ENCODE results near the gene RNASE13. TPM values are rescaled to one million over a fixed set of nuclear protein-coding genes. Genes with fewer than 3 reads are reported as not detected.

The RNASE13 gene
- total RNA-seq, 1 donor from 2014 or later, result not detected

- TF ChIP-seq CTCF (IDR thresholded peaks at IDR 0.05; ENCODE audit: partially characterized antibody, unreplicated experiment), result no peak
- Mint-ChIP-seq H3K4me1 (ENCODE audit: low read depth, unreplicated experiment) (peaks cover 9% of the 10 kb centered on the region), H3K36me3 (ENCODE audit: unreplicated experiment) (no peaks in the 10 kb centered on the region), H3K9me3 (ENCODE audit: unreplicated experiment) (peaks cover 11% of the 10 kb centered on the region), H3K27me3 (ENCODE audit: unreplicated experiment) (peaks cover 14% of the 10 kb centered on the region), H3K4me3 (ENCODE audit: unreplicated experiment) (no peak overlapping the region), H3K27ac (ENCODE audit: unreplicated experiment) (no peak overlapping the region)
- no peak for DNase-seq
These were observed 32.4 kb upstream of the RNASE13 start for GRCh38 chr14:21066882-21067502.

GRCh38 chr14:21063479-21063878 is 28.9 kb upstream of the RNASE13 start:
- Mint-ChIP-seq H3K27ac (ENCODE audit: unreplicated experiment) (no peak overlapping the region), H3K4me1 (ENCODE audit: low read depth, unreplicated experiment) (peaks cover under 1% of the 10 kb centered on the region), H3K27me3 (ENCODE audit: unreplicated experiment) (peaks cover 2% of the 10 kb centered on the region), H3K36me3 (ENCODE audit: unreplicated experiment) (no peaks in the 10 kb centered on the region), H3K9me3 (ENCODE audit: unreplicated experiment) (peaks cover 7% of the 10 kb centered on the region), H3K4me3 (ENCODE audit: unreplicated experiment) (no peak overlapping the region)
- no peak for DNase-seq
- no peak for TF ChIP-seq CTCF (IDR thresholded peaks at IDR 0.05; ENCODE audit: partially characterized antibody, unreplicated experiment)

GRCh38 chr14:21061347-21061668 is 26.7 kb upstream of the RNASE13 start:
- no peak for TF ChIP-seq CTCF (IDR thresholded peaks at IDR 0.05; ENCODE audit: partially characterized antibody, unreplicated experiment)
- Mint-ChIP-seq H3K4me3 (ENCODE audit: unreplicated experiment) (no peak overlapping the region), H3K9me3 (ENCODE audit: unreplicated experiment) (no peaks in the 10 kb centered on the region), H3K27me3 (ENCODE audit: unreplicated experiment) (no peaks in the 10 kb centered on the region), H3K27ac (ENCODE audit: unreplicated experiment) (no peak overlapping the region), H3K36me3 (ENCODE audit: unreplicated experiment) (no peaks in the 10 kb centered on the region), H3K4me1 (ENCODE audit: low read depth, unreplicated experiment) (no peaks in the 10 kb centered on the region)
- DNase-seq, result no peak

GRCh38 chr14:21060614-21061346 is 26.2 kb upstream of the RNASE13 start:
- TF ChIP-seq CTCF (IDR thresholded peaks at IDR 0.05; ENCODE audit: partially characterized antibody, unreplicated experiment), result no peak
- DNase-seq, result no peak
- no peaks in the 10 kb centered on the region for H3K27me3 Mint-ChIP-seq (ENCODE audit: unreplicated experiment)
- H3K4me1 Mint-ChIP-seq (ENCODE audit: low read depth, unreplicated experiment), result no peaks in the 10 kb centered on the region
- H3K4me3 Mint-ChIP-seq (ENCODE audit: unreplicated experiment), result no peak overlapping the region
- no peaks in the 10 kb centered on the region for H3K36me3 Mint-ChIP-seq (ENCODE audit: unreplicated experiment)
- no peaks in the 10 kb centered on the region for H3K9me3 Mint-ChIP-seq (ENCODE audit: unreplicated experiment)
- no peak overlapping the region for H3K27ac Mint-ChIP-seq (ENCODE audit: unreplicated experiment)

All from glutamatergic neuron (in vitro differentiated cells).